Measurements from ENCODE around the gene PAFAH1B1.

- TF ChIP-seq ZNF416 (CRISPR knock-in tag; IDR thresholded peaks at IDR 0.05) (no peak), MLX (CRISPR knock-in tag; IDR thresholded peaks at IDR 0.05) (no peak), KAT7 (CRISPR knock-in tag; IDR thresholded peaks at IDR 0.05; ENCODE audit: borderline replicate concordance) (no peak), SP1 (CRISPR knock-in tag; conservative IDR thresholded peaks at IDR 0.05) (no peak), CTCF (IDR thresholded peaks at IDR 0.05) (no peak), ATF2 (CRISPR knock-in tag; IDR thresholded peaks at IDR 0.05; ENCODE audit: borderline replicate concordance, low read depth) (no peak), IRF2 (CRISPR knock-in tag; IDR thresholded peaks at IDR 0.05; ENCODE audit: borderline replicate concordance, low read depth) (no peak), USF1 (CRISPR knock-in tag; IDR thresholded peaks at IDR 0.05) (no peak), SMAD3 (CRISPR knock-in tag; IDR thresholded peaks at IDR 0.05; ENCODE audit: borderline replicate concordance) (0 out of 2 replicates have a peak, but pooled peaks have one; percentile 56), ZNF263 (CRISPR knock-in tag; IDR thresholded peaks at IDR 0.05; ENCODE audit: low read depth) (no peak), PREB (CRISPR knock-in tag; IDR thresholded peaks at IDR 0.05; ENCODE audit: borderline replicate concordance) (no peak), ELF4 (CRISPR knock-in tag; IDR thresholded peaks at IDR 0.05; ENCODE audit: low read depth) (no peak), ATF1 (CRISPR knock-in tag; IDR thresholded peaks at IDR 0.05) (0 out of 2 replicates have a peak, but pooled peaks have one; percentile 9), MYBL2 (CRISPR knock-in tag; IDR thresholded peaks at IDR 0.05) (no peak)
Observed at GRCh38 chr17:2710803-2711607, 117.6 kb downstream of the PAFAH1B1 start.

All from WTC11 (cell line).